HCT116 (cell line): ENCODE measurements around the gene OVOL3. TPM values are rescaled to one million over a fixed set of nuclear protein-coding genes. Genes with fewer than 3 reads are reported as not detected.

Experiments
- ATAC-seq: fragments of 200-7000 bp; cut with Tn5 transposase; 2 replicates; pipeline ENCODE4 v1.9.1; 2020; ENCODE audit warnings: mild to moderate bottlenecking, moderate library complexity
- BruUV-seq: library from RNA; stranded (reverse); fragments of 400-500 nt; replicated peaks from 2 replicates; lab custom pipeline; 2021; lab: Mats Ljungman, UMichigan
- CTCF ChIA-PET: fragments of 300-600 bp; sonication (Branson Sonifier 250); formaldehyde crosslinking; loops from one replicate; lab custom pipeline; 2021; ENCODE audit warnings: antibody characterized with exemption; lab: Charles Lee
- POLR2A ChIA-PET: fragments of 300-600, 350-600 bp; sonication (Branson Sonifier 250); formaldehyde crosslinking; loops from one replicate; lab custom pipeline; 2021; ENCODE audit warnings: antibody characterized with exemption; lab: Charles Lee
- RAD21 ChIA-PET, 2 experiments: fragments of 300-600 bp; sonication (Branson Sonifier 250); formaldehyde crosslinking; loops; one replicate each; lab custom pipeline; 2023; ENCODE audit warnings: low total read pairs in 2 of 2; ENCODE audit not compliant: uncharacterized antibody in 2 of 2, unreplicated experiment in 2 of 2, low non-redundant PET in 1 of 2; lab: Charles Lee
- DNase-seq: peaks from one replicate; pipeline ENCODE4 v3.0.0-alpha.2; 2010; ENCODE audit warnings: low read depth, low spot score
- H2AFZ ChIP-seq: fragments of 200-600 bp; shearing (Covaris generic), sonication (generic); 2 replicates; pipeline ENCODE4 v1.6.1; 2017; ENCODE audit warnings: low read depth, mixed run types, mixed read lengths, antibody characterized with exemption, low read length; ENCODE audit not compliant: poor library complexity, severe bottlenecking
- H3K27ac ChIP-seq: 2 replicates; pipeline ENCODE4 v1.5.1; 2012; ENCODE audit warnings: low read depth, low read length
- H3K27me3 ChIP-seq: fragments of 200-600 bp; sonication (generic); 2 replicates; pipeline ENCODE4 v1.6.1; 2016; ENCODE audit warnings: mixed run types, low read length, mixed read lengths; ENCODE audit not compliant: insufficient read depth
- H3K36me3 ChIP-seq, 2 experiments: fragments of 200-500 bp in 1 of 2; fragments of 200-600 bp in 1 of 2; sonication (Bioruptor generic) in 1 of 2; sonication (generic) in 1 of 2; 2 replicates each; pipeline versions ENCODE4 v1.5.1 to v1.6.1; 2014 to 2016; ENCODE audit warnings: low read length in 2 of 2, inconsistent platforms in 1 of 2, mixed read lengths in 1 of 2, mixed run types in 1 of 2; ENCODE audit not compliant: insufficient read depth in 2 of 2, control insufficient read depth in 1 of 2
- H3K4me1 ChIP-seq, 2 experiments: fragments of 200-600 bp in 1 of 2; sonication (generic) in 1 of 2; 2 replicates each; pipeline versions ENCODE4 v1.5.1 to v1.6.1; 2012 to 2017; ENCODE audit warnings: low read length in 2 of 2, inconsistent platforms in 1 of 2, mild to moderate bottlenecking in 1 of 2, mixed read lengths in 1 of 2, mixed run types in 1 of 2, moderate library complexity in 1 of 2; ENCODE audit not compliant: insufficient read depth in 2 of 2, control insufficient read depth in 1 of 2
- H3K4me2 ChIP-seq: fragments of 200-600 bp; sonication (generic); 2 replicates; pipeline ENCODE4 v1.6.1; 2017; ENCODE audit warnings: mixed run types, low read length, mixed read lengths
- H3K4me3 ChIP-seq, 2 experiments: fragments of 200-600 bp in 1 of 2; sonication (generic) in 1 of 2; replicated peaks in 1 of 2; 2 replicates each; pipeline ENCODE4 v1.5.1; 2011 to 2016; ENCODE audit warnings: low read length in 2 of 2, control low read depth in 1 of 2, low read depth in 1 of 2, mild to moderate bottlenecking in 1 of 2, mixed read lengths in 1 of 2, mixed run types in 1 of 2
- H3K79me2 ChIP-seq: fragments of 200-600 bp; sonication (generic); 2 replicates; pipeline ENCODE4 v1.6.1; 2017; ENCODE audit warnings: mild to moderate bottlenecking, mixed run types, low read length, moderate library complexity, mixed read lengths; ENCODE audit not compliant: insufficient read depth
- H3K9ac ChIP-seq: fragments of 200-600 bp; sonication (generic); 2 replicates; pipeline ENCODE4 v1.6.1; 2016; ENCODE audit warnings: low read length, mixed read lengths
- H3K9me2 ChIP-seq: fragments of 200-600 bp; sonication (generic), shearing (Covaris generic); 2 replicates; pipeline ENCODE4 v1.6.1; 2017; ENCODE audit warnings: mixed run types, mild to moderate bottlenecking, moderate library complexity; ENCODE audit not compliant: insufficient read depth
- H3K9me3 ChIP-seq, 2 experiments: fragments of 200-500 bp in 1 of 2; fragments of 200-600 bp in 1 of 2; sonication (Bioruptor generic) in 1 of 2; sonication (generic) in 1 of 2; 2 replicates each; pipeline ENCODE4 v1.6.1; 2014 to 2017; ENCODE audit warnings: low read length in 2 of 2, mixed read lengths in 2 of 2, inconsistent platforms in 1 of 2, low read depth in 1 of 2, mild to moderate bottlenecking in 1 of 2, mixed run types in 1 of 2, moderate library complexity in 1 of 2; ENCODE audit not compliant: control insufficient read depth in 1 of 2, insufficient read depth in 1 of 2
- H4K20me1 ChIP-seq: fragments of 200-600 bp; sonication (generic), shearing (Covaris generic); 2 replicates; pipeline ENCODE4 v1.6.1; 2017; ENCODE audit warnings: mixed run types, mild to moderate bottlenecking, moderate library complexity; ENCODE audit not compliant: insufficient read depth
- CBX3 ChIP-seq: IDR thresholded peaks from 2 replicates; pipeline ENCODE4 v1.6.1; 2012; ENCODE audit warnings: low read depth
- CEBPB ChIP-seq: IDR thresholded peaks from 2 replicates; pipeline ENCODE4 v1.6.1; 2012; ENCODE audit warnings: low read depth
- EGR1 ChIP-seq: IDR thresholded peaks from 2 replicates; pipeline ENCODE4 v1.6.1; 2012; ENCODE audit warnings: low read depth
- ELF1 ChIP-seq: IDR thresholded peaks from 2 replicates; pipeline ENCODE4 v1.6.1; 2012; ENCODE audit warnings: low read depth, borderline replicate concordance
- EZH2phosphoT487 ChIP-seq: fragments of 200-600 bp; IDR thresholded peaks from 2 replicates; pipeline ENCODE4 v1.6.1; 2018; ENCODE audit warnings: antibody characterized with exemption, borderline replicate concordance
- FOSL1 ChIP-seq: IDR thresholded peaks from 2 replicates; pipeline ENCODE4 v1.6.1; 2012; ENCODE audit warnings: low read depth
- JUND ChIP-seq: IDR thresholded peaks from 2 replicates; pipeline ENCODE4 v1.6.1; 2012
- POLR2A ChIP-seq: IDR thresholded peaks from 2 replicates; pipeline ENCODE4 v1.7.0; 2011; ENCODE audit warnings: borderline replicate concordance; ENCODE audit not compliant: insufficient read depth, insufficient read length; ENCODE audit errors: extremely low read depth
- POLR2AphosphoS5 ChIP-seq: IDR thresholded peaks from 2 replicates; pipeline ENCODE4 v1.6.1; 2011; ENCODE audit warnings: mild to moderate bottlenecking, low read depth, low read length, moderate library complexity
- SIN3A ChIP-seq: IDR thresholded peaks from 2 replicates; pipeline ENCODE4 v1.6.1; 2012; ENCODE audit warnings: low read depth
- SP1 ChIP-seq: IDR thresholded peaks from 2 replicates; pipeline ENCODE4 v1.6.1; 2012; ENCODE audit warnings: low read depth
- SRF ChIP-seq: IDR thresholded peaks from 2 replicates; pipeline ENCODE4 v1.6.1; 2012; ENCODE audit warnings: low read depth
- YY1 ChIP-seq: IDR thresholded peaks from 2 replicates; pipeline ENCODE4 v1.6.1; 2011; ENCODE audit warnings: low read length, low read depth, moderate library complexity, mild to moderate bottlenecking; ENCODE audit not compliant: insufficient replicate concordance; ENCODE audit errors: extremely low read depth
- ZFX ChIP-seq: fragments of 450-650 bp; IDR thresholded peaks from 2 replicates; pipeline ENCODE4 v1.6.1; 2017
- ZNF274 ChIP-seq: fragments of 200-500 bp; sonication (Bioruptor generic); IDR thresholded peaks from 2 replicates; pipeline ENCODE4 v1.6.1; 2014; ENCODE audit warnings: mild to moderate bottlenecking, low read depth, low read length, inconsistent platforms
- intact Hi-C: fragments of 100-400 bp; cut with micrococcal nuclease; formaldehyde crosslinking; loops from 2 replicates; pipeline ENCODE4 v1.10.0; 2022
- total RNA-seq: library from RNA; stranded (reverse); gene quantifications from one replicate; pipeline ENCODE4 v1.2.1, GENCODE V29; 2021; ENCODE audit not compliant: unreplicated experiment
- TF ChIP-seq, protein P1 (sequence below), 3 experiments: fragments of 200-600 bp in 1 of 3; sonication (generic) in 1 of 3; IDR thresholded peaks in 2 of 3; conservative IDR thresholded peaks in 1 of 3; 2 replicates each; pipeline ENCODE4 v1.5.1; 2012 to 2017; ENCODE audit warnings: low read depth in 2 of 3, low read length in 2 of 3, antibody characterized with exemption in 1 of 3, borderline replicate concordance in 1 of 3, control low read depth in 1 of 3, mild to moderate bottlenecking in 1 of 3, mixed read lengths in 1 of 3, mixed run types in 1 of 3, moderate library complexity in 1 of 3; ENCODE audit not compliant: insufficient read depth in 1 of 3
- TF ChIP-seq, protein P2 (sequence below): IDR thresholded peaks from 2 replicates; pipeline ENCODE4 v1.6.1; 2012; ENCODE audit warnings: low read depth
- TF ChIP-seq, protein P3 (sequence below): IDR thresholded peaks from 2 replicates; pipeline ENCODE4 v1.6.1; 2011; ENCODE audit warnings: mild to moderate bottlenecking, low read length, moderate library complexity; ENCODE audit not compliant: insufficient replicate concordance; ENCODE audit errors: extremely low read depth
- TF ChIP-seq, protein P4 (sequence below): IDR thresholded peaks from 2 replicates; pipeline ENCODE4 v1.6.1; 2012
- TF ChIP-seq, protein P5 (sequence below): IDR thresholded peaks from 2 replicates; pipeline ENCODE4 v1.6.1; 2012

OVOL3 gene
- total RNA-seq, 1 experiment from 2014 or later: not detected

DNA sequence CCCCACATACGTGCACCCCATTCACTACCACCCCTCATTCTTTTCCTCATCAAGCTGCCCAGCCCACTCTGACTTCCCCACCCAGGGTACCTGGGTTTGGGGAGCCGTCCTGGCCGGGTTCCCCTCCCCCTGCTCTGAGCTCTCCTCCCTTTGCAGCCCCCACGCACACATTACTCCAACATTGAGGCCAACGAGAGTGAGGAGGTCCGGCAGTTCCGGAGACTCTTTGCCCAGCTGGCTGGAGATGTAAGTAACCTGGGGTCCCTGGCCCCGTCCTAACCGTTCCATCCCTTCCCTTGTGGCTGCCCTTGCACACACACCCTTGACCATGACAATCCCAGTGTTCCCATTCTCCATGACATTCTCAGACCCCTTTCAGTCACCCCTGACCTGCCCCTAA lies 31.6 kb downstream of the OVOL3 start:
- Histone ChIP-seq H3K9ac (no peak overlapping the region), H3K9me2 (no peaks in the 10 kb centered on the region), H3K9me3 (no peaks in the 10 kb centered on the region), H3K79me2 (peaks cover 49% of the 10 kb centered on the region), H3K4me1 (peaks cover 25 to 33% of the 10 kb centered on the region in 2 experiments), H3K27me3 (no peaks in the 10 kb centered on the region), H3K4me2 (no peak overlapping the region), H4K20me1 (peaks cover 6% of the 10 kb centered on the region; the same call in 1 of the 2 replicates), H2AFZ (no peak overlapping the region), H3K36me3 (peaks cover 38 to 41% of the 10 kb centered on the region in 2 experiments), H3K27ac (no peak overlapping the region), H3K4me3 (no peak overlapping the region)
- BruUV-seq: no TSS peak
- RAD21 ChIA-PET: no interaction called here
- POLR2A ChIA-PET: no interaction called here
- intact Hi-C loops: no loop called here
- no peak for ATAC-seq
- CTCF ChIA-PET: no interaction called here
- TF ChIP-seq, protein P1, sequence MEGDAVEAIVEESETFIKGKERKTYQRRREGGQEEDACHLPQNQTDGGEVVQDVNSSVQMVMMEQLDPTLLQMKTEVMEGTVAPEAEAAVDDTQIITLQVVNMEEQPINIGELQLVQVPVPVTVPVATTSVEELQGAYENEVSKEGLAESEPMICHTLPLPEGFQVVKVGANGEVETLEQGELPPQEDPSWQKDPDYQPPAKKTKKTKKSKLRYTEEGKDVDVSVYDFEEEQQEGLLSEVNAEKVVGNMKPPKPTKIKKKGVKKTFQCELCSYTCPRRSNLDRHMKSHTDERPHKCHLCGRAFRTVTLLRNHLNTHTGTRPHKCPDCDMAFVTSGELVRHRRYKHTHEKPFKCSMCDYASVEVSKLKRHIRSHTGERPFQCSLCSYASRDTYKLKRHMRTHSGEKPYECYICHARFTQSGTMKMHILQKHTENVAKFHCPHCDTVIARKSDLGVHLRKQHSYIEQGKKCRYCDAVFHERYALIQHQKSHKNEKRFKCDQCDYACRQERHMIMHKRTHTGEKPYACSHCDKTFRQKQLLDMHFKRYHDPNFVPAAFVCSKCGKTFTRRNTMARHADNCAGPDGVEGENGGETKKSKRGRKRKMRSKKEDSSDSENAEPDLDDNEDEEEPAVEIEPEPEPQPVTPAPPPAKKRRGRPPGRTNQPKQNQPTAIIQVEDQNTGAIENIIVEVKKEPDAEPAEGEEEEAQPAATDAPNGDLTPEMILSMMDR (IDR thresholded peaks at IDR 0.05 in 2 of 3, conservative IDR thresholded peaks at IDR 0.05 in 1 of 3; ENCODE audit: borderline replicate concordance in 1 of 3, insufficient read depth in 1 of 3, low read depth in 2 of 3, low read length in 2 of 3): no peak
- TF ChIP-seq YY1 (no peak), CBX3 (no peak), FOSL1 (no peak), EGR1 (no peak), ELF1 (no peak), POLR2AphosphoS5 (no peak), CEBPB (no peak), EZH2phosphoT487 (no peak), SRF (no peak), JUND (no peak), ZFX (no peak), SP1 (no peak), SIN3A (no peak), POLR2A (no peak), ZNF274 (no peak)
- TF ChIP-seq, protein P2, sequence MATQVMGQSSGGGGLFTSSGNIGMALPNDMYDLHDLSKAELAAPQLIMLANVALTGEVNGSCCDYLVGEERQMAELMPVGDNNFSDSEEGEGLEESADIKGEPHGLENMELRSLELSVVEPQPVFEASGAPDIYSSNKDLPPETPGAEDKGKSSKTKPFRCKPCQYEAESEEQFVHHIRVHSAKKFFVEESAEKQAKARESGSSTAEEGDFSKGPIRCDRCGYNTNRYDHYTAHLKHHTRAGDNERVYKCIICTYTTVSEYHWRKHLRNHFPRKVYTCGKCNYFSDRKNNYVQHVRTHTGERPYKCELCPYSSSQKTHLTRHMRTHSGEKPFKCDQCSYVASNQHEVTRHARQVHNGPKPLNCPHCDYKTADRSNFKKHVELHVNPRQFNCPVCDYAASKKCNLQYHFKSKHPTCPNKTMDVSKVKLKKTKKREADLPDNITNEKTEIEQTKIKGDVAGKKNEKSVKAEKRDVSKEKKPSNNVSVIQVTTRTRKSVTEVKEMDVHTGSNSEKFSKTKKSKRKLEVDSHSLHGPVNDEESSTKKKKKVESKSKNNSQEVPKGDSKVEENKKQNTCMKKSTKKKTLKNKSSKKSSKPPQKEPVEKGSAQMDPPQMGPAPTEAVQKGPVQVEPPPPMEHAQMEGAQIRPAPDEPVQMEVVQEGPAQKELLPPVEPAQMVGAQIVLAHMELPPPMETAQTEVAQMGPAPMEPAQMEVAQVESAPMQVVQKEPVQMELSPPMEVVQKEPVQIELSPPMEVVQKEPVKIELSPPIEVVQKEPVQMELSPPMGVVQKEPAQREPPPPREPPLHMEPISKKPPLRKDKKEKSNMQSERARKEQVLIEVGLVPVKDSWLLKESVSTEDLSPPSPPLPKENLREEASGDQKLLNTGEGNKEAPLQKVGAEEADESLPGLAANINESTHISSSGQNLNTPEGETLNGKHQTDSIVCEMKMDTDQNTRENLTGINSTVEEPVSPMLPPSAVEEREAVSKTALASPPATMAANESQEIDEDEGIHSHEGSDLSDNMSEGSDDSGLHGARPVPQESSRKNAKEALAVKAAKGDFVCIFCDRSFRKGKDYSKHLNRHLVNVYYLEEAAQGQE: no peak
- TF ChIP-seq, protein P3, sequence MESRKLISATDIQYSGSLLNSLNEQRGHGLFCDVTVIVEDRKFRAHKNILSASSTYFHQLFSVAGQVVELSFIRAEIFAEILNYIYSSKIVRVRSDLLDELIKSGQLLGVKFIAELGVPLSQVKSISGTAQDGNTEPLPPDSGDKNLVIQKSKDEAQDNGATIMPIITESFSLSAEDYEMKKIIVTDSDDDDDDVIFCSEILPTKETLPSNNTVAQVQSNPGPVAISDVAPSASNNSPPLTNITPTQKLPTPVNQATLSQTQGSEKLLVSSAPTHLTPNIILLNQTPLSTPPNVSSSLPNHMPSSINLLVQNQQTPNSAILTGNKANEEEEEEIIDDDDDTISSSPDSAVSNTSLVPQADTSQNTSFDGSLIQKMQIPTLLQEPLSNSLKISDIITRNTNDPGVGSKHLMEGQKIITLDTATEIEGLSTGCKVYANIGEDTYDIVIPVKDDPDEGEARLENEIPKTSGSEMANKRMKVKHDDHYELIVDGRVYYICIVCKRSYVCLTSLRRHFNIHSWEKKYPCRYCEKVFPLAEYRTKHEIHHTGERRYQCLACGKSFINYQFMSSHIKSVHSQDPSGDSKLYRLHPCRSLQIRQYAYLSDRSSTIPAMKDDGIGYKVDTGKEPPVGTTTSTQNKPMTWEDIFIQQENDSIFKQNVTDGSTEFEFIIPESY: no peak
- TF ChIP-seq, protein P4, sequence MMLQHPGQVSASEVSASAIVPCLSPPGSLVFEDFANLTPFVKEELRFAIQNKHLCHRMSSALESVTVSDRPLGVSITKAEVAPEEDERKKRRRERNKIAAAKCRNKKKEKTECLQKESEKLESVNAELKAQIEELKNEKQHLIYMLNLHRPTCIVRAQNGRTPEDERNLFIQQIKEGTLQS: no peak
- TF ChIP-seq, protein P5, sequence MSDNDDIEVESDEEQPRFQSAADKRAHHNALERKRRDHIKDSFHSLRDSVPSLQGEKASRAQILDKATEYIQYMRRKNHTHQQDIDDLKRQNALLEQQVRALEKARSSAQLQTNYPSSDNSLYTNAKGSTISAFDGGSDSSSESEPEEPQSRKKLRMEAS: no peak
- DNase-seq: no peak
